Breast epithelium (tissue), 4 donors: ENCODE results near the gene PDCD2L. TPM values are rescaled to one million over a fixed set of nuclear protein-coding genes. Genes with fewer than 3 reads are reported as not detected.
A peak's percentile ranks its signal among the peaks of the same experiment; 100 is the strongest.
"Not testable (repeated sequence)": the region's sequence is repeated elsewhere in the genome, so short reads cannot be mapped to it uniquely, and the experiment has no call there.

Experiments used
- DNase-seq, 2 donors: peaks; one replicate each; pipeline ENCODE4 v3.0.0-alpha.2; 2019; ENCODE audit warnings: low spot score in 2 of 2
- H3K27ac ChIP-seq, 2 donors: fragments of 200-600 bp; sonication (generic) in 1 of 2; one replicate each; pipeline ENCODE4 v1.5.1; 2016 to 2019; ENCODE audit warnings: mild to moderate bottlenecking in 1 of 2
- H3K27me3 ChIP-seq, 2 donors: fragments of 200-600 bp; sonication (generic) in 1 of 2; one replicate each; pipeline versions ENCODE4 v1.5.1 to v1.6.0; 2017 to 2019; ENCODE audit warnings: control low read depth in 1 of 2, mild to moderate bottlenecking in 1 of 2
- H3K36me3 ChIP-seq: fragments of 200-600 bp; one replicate; pipeline ENCODE4 v1.5.1; 2019
- H3K4me1 ChIP-seq, 2 donors: fragments of 200-600 bp; sonication (generic); one replicate each; pipeline ENCODE4 v1.5.1; 2016 to 2019; ENCODE audit warnings: control low read depth in 1 of 2
- H3K4me3 ChIP-seq, 3 donors: fragments of 200-600 bp; sonication (generic); 1 replicate in 2 of 3; 2 replicates in 1 of 3; pipeline ENCODE4 v1.5.1; 2016 to 2019; ENCODE audit warnings: mild to moderate bottlenecking in 3 of 3, moderate library complexity in 2 of 3
- H3K9me3 ChIP-seq, 2 donors: fragments of 200-600 bp; sonication (generic) in 1 of 2; one replicate each; pipeline ENCODE4 v1.5.1; 2016 to 2019; ENCODE audit warnings: control low read depth in 1 of 2
- CTCF ChIP-seq, 3 donors: fragments of 450-650 bp; IDR thresholded peaks; one replicate each; pipeline ENCODE4 v1.5.1; 2016 to 2017; ENCODE audit warnings: antibody characterized with exemption in 3 of 3, mild to moderate bottlenecking in 3 of 3, moderate library complexity in 3 of 3
- POLR2A ChIP-seq: fragments of 450-650 bp; IDR thresholded peaks from one replicate; pipeline ENCODE4 v1.6.1; 2016; ENCODE audit warnings: antibody characterized with exemption, mild to moderate bottlenecking, moderate library complexity
- POLR2AphosphoS5 ChIP-seq, 3 donors: sonication (generic); formaldehyde crosslinking; IDR thresholded peaks; one replicate each; pipeline ENCODE4 v1.6.1; 2017; ENCODE audit warnings: antibody characterized with exemption in 3 of 3
- intact Hi-C: fragments of 100-400 bp; cut with DNase I; formaldehyde crosslinking; loops from one replicate; pipeline ENCODE4 v1.15.1; 2023; ENCODE audit warnings: low total_unique reads
- total RNA-seq, 3 donors: library from RNA; depleted of rRNA; stranded (reverse); fragments of >200 nt; gene quantifications; one replicate each; pipeline ENCODE4 v1.1.0, GENCODE V29; 2016

The PDCD2L gene
- total RNA-seq, 3 donors from 2014 or later: 7.8 to 15.7 (median 10.9) TPM

- no peak overlapping the region for H3K27ac ChIP-seq
- H3K27me3 ChIP-seq: no peaks in the 10 kb centered on the region
- intact Hi-C loops: no loop called here
- no peaks in the 10 kb centered on the region for H3K4me1 ChIP-seq
- H3K9me3 ChIP-seq: no peaks in the 10 kb centered on the region
- TF ChIP-seq CTCF (IDR thresholded peaks at IDR 0.05) (no peak), POLR2AphosphoS5 (IDR thresholded peaks at IDR 0.05) (no peak), POLR2A (no peak)
- no peak overlapping the region for H3K4me3 ChIP-seq
- DNase-seq: no peak
- H3K36me3 ChIP-seq: peaks cover 4% of the 10 kb centered on the region
These were observed 6.3 kb upstream of the PDCD2L start for GRCh38 chr19:34397853-34398252.

- Histone ChIP-seq H3K36me3 (peaks cover 4% of the 10 kb centered on the region), H3K27me3 (no peaks in the 10 kb centered on the region), H3K9me3 (no peaks in the 10 kb centered on the region), H3K27ac (no peak overlapping the region), H3K4me1 (no peaks in the 10 kb centered on the region), H3K4me3 (no peak overlapping the region)
- TF ChIP-seq POLR2A (no peak), CTCF (IDR thresholded peaks at IDR 0.05) (no peak), POLR2AphosphoS5 (IDR thresholded peaks at IDR 0.05) (no peak)
- intact Hi-C loops: no loop called here
- no peak for DNase-seq
These were observed 4.3 kb upstream of the PDCD2L start for GRCh38 chr19:34399886-34400285.

- H3K9me3 ChIP-seq, H3K4me3 ChIP-seq, H3K27ac ChIP-seq, H3K4me1 ChIP-seq, H3K27me3 ChIP-seq, DNase-seq, intact Hi-C loops, H3K36me3 ChIP-seq: not testable (repeated sequence)
These were observed 3.4 kb upstream of the PDCD2L start for GRCh38 chr19:34400844-34401243.

- DNase-seq: no peak
- H3K4me1 ChIP-seq: no peaks in the 10 kb centered on the region
- no peaks in the 10 kb centered on the region for H3K27me3 ChIP-seq
- intact Hi-C loops: no loop called here
- TF ChIP-seq POLR2A: no peak
- no peak for TF ChIP-seq CTCF (IDR thresholded peaks at IDR 0.05)
- TF ChIP-seq POLR2AphosphoS5 (IDR thresholded peaks at IDR 0.05): no peak
- H3K4me3 ChIP-seq: no peak overlapping the region
- H3K9me3 ChIP-seq: no peaks in the 10 kb centered on the region
- H3K27ac ChIP-seq: no peak overlapping the region
- H3K36me3 ChIP-seq: peaks cover 4% of the 10 kb centered on the region
These were observed 2.1 kb upstream of the PDCD2L start for GRCh38 chr19:34402074-34402600.

- Histone ChIP-seq H3K4me1 (no peaks in the 10 kb centered on the region), H3K36me3 (peaks cover 4% of the 10 kb centered on the region), H3K27me3 (no peaks in the 10 kb centered on the region), H3K4me3 (peak overlapping the region; percentile 78 to 97 (median 84)), H3K9me3 (no peaks in the 10 kb centered on the region), H3K27ac (peak overlapping the region; percentile 44 to 45)
- DNase-seq: no peak
- intact Hi-C loops: no loop called here
- TF ChIP-seq POLR2AphosphoS5 (IDR thresholded peaks at IDR 0.05) (no peak), CTCF (IDR thresholded peaks at IDR 0.05) (no peak), POLR2A (no peak)
These were observed 453 bp upstream of the PDCD2L start for GRCh38 chr19:34403784-34404108.
